Ovary (tissue), 9 donors: Measurements from ENCODE around the gene RNASE12. TPM values are rescaled to one million over a fixed set of nuclear protein-coding genes. Genes with fewer than 3 reads are reported as not detected.
A peak's percentile ranks its signal among the peaks of the same experiment; 100 is the strongest.
"Not testable (repeated sequence)": the region's sequence is repeated elsewhere in the genome, so short reads cannot be mapped to it uniquely, and the experiment has no call there.

Experiments
- DNase-seq, 5 donors: peaks; one replicate each; pipeline ENCODE4 v3.0.0-alpha.2; 2019 to 2020
- H3K27ac ChIP-seq, 2 donors: fragments of 200-600 bp; one replicate each; pipeline versions ENCODE4 v1.5.1 to v1.8.0; 2019 to 2022
- H3K27me3 ChIP-seq: fragments of 200-600 bp; one replicate; pipeline ENCODE4 v1.8.0; 2022
- H3K36me3 ChIP-seq: fragments of 200-600 bp; sonication (generic); one replicate; pipeline ENCODE4 v1.5.1; 2019
- H3K4me1 ChIP-seq: one replicate; pipeline ENCODE4 v1.8.1; 2013; ENCODE audit warnings: mild to moderate bottlenecking, moderate library complexity; ENCODE audit not compliant: insufficient read depth
- H3K4me3 ChIP-seq: fragments of 200-600 bp; sonication (generic); one replicate; pipeline ENCODE4 v1.5.1; 2017
- H3K9me3 ChIP-seq, 2 donors: fragments of 200-600 bp in 1 of 2; sonication (generic) in 1 of 2; one replicate each; pipeline versions ENCODE4 v1.5.1 to v1.8.1; 2013 to 2019; ENCODE audit warnings: mild to moderate bottlenecking in 1 of 2, moderate library complexity in 1 of 2
- EP300 ChIP-seq: sonication (generic); formaldehyde crosslinking; IDR thresholded peaks from one replicate; pipeline ENCODE4 v1.6.1; 2017; ENCODE audit warnings: antibody characterized with exemption
- POLR2A ChIP-seq: fragments of 450-650 bp; IDR thresholded peaks from one replicate; pipeline ENCODE4 v1.6.1; 2017; ENCODE audit warnings: antibody characterized with exemption, mild to moderate bottlenecking, moderate library complexity
- WGBS, 3 donors: extraction: QIAGEN DNeasy Blood & Tissue Kit in 1 of 3; methylation state at CpG; one replicate each; pipeline versions ENCODE4 v1.1.5 to v1.1.7; 2013 to 2017; 5-methylcytosine and 5-hydroxymethylcytosine counted together
- intact Hi-C, 4 donors: fragments of 100-400 bp; cut with DNase I; formaldehyde crosslinking; loops; one replicate each; pipeline versions ENCODE4 v1.11.0 to v1.15.1; 2022 to 2023
- polyA plus RNA-seq, 2 donors: library from polyadenylated mRNA; stranded (reverse); fragments of 200-250 nt in 1 of 2; fragments of 350-450 nt in 1 of 2; fragmentation: Illumina TruSeq in 1 of 2; extraction: RNeasy Lipid Tissue Mini Kit (QIAGEN cat#74804) in 1 of 2; gene quantifications; one replicate each; pipeline ENCODE4 v1.2.3, GENCODE V29; 2013 to 2014
- total RNA-seq, 7 donors: library from RNA; depleted of rRNA in 2 of 7; stranded (reverse); fragments of >200 nt in 2 of 7; fragmentation: NEBNext Ultra II Directional in 3 of 7; extraction: Animal tissue kit (Norgen Biotek cat#: 25700) in 3 of 7; gene quantifications; one replicate each; pipeline versions ENCODE4 v1.1.0 to v1.2.4, GENCODE V29; 2016 to 2023
- TF ChIP-seq, protein P1 (sequence below), 3 donors: fragments of 450-650 bp in 2 of 3; fragments of 200-600 bp in 1 of 3; IDR thresholded peaks; one replicate each; pipeline versions ENCODE4 v1.5.1 to v1.8.0; 2016 to 2022; ENCODE audit warnings: antibody characterized with exemption in 3 of 3, mild to moderate bottlenecking in 1 of 3
- donor health status: DM: no; HTN: no; CAD: no; lungs with moderate emphysema.
- donor health status: DM: no; HTN: no; CAD: no.
- donor health status: Bipolar disorder and iron deficiency.
- donor health status: DM: yes; HTN: yes; CAD: no.
- donor health status: DM: no; HTN: no; CAD: no.
- donor health status: DM: yes; HTN: yes; CAD: no.

The RNASE12 gene
- total and polyA plus RNA-seq, 9 donors = not detected

DNA sequence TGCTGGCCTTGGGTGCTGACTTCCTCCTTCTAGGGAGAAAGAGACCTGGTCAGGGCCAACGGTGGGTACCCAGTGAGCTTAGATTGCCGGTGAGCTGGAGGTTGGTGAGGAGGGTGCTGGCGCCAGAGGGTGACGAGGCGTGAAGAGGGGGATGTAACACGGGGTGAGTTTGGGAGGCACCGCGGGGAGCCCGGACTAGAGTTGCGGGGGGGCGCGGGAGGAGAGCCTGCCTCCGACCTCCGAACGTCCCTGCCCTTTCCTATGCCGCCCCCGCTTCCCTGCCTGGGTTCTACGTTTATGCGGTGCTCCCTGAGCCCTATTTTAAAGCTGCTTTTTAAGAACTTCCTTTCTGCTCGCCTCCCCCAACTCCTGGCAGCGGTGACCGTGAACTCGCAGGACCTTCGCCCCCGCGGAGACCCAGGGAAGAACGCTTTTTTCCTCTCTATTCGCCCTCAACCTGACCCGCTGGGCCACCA is 31.7 kb upstream of the RNASE12 start:
- Histone ChIP-seq H3K36me3 (no peaks in the 10 kb centered on the region), H3K9me3 (no peaks in the 10 kb centered on the region), H3K4me3 (no peak overlapping the region), H3K27me3 (no peaks in the 10 kb centered on the region), H3K4me1 (peaks cover 11% of the 10 kb centered on the region), H3K27ac (no peak overlapping the region)
- no peak for TF ChIP-seq EP300
- TF ChIP-seq, protein P1, sequence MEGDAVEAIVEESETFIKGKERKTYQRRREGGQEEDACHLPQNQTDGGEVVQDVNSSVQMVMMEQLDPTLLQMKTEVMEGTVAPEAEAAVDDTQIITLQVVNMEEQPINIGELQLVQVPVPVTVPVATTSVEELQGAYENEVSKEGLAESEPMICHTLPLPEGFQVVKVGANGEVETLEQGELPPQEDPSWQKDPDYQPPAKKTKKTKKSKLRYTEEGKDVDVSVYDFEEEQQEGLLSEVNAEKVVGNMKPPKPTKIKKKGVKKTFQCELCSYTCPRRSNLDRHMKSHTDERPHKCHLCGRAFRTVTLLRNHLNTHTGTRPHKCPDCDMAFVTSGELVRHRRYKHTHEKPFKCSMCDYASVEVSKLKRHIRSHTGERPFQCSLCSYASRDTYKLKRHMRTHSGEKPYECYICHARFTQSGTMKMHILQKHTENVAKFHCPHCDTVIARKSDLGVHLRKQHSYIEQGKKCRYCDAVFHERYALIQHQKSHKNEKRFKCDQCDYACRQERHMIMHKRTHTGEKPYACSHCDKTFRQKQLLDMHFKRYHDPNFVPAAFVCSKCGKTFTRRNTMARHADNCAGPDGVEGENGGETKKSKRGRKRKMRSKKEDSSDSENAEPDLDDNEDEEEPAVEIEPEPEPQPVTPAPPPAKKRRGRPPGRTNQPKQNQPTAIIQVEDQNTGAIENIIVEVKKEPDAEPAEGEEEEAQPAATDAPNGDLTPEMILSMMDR (IDR thresholded peaks at IDR 0.05) = no peak
- no peak for TF ChIP-seq POLR2A
- intact Hi-C loops = no loop called here
- DNase-seq = peak in 1 of 5 donors; percentile 61
- 7 to 10% (median 9%) methylated on average over 17 to 29 of the region's 29 CpGs for WGBS, 3 donors

DNA sequence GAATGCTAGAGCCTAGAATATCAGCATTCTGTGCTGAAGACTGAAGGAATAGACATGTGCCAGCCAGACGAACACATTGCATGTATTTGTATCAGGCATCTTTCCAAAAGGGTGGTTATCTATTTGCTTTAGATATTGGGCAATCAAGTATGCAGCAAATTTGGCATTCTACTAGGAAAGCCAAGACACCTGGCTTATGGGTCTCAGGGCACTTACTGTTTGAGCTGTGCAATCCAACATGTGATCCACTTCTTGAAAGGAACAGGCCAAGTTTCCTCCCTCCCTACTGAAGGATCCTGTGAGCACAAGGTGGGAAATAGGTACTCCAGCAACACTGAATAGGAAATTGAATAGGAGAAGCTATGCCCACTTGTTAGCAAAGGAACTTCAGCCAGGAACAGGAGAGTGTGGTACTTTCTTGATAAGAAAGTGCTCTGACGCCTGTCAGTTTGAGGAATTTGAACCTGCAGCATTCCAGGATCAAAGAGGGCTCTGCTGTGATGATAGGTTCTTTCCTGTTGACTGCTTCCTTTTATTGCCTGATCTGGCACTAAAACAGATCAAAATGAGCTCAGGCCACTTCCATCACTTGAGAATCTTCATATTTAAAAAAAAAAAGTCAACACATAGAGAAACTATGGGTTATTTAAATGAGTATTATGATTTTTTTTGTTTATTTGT is 29.8 kb upstream of the RNASE12 start:
- intact Hi-C loops = no loop called here
- Histone ChIP-seq H3K36me3 (no peaks in the 10 kb centered on the region), H3K27ac (no peak overlapping the region), H3K27me3 (no peaks in the 10 kb centered on the region), H3K9me3 (no peaks in the 10 kb centered on the region), H3K4me3 (no peak overlapping the region), H3K4me1 (peaks cover 8% of the 10 kb centered on the region)
- WGBS, 3 donors = 52 to 70% (median 62%) methylated on average over 2 of the region's 2 CpGs
- no peak for TF ChIP-seq POLR2A
- DNase-seq = no peak

DNA sequence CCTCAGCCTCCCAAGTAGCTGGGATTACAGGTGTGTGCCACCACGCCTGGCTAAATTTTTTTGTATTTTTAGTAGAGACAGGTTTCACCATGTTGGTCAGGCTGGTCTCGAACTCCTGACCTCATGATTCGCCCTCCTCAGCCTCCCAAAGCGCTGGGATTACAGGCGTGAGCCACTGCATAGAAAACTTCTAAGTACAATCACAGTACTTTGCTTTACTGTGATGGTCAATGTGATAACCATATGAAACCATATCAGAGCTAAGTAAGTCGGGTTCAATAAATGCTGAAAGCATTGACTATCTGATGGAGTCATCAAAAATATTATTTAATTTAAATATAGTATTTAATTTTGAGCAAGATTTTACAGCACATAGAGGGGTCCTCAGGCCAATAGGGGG is 28.5 kb upstream of the RNASE12 start:
- H3K4me1 ChIP-seq = not testable (repeated sequence)

DNA sequence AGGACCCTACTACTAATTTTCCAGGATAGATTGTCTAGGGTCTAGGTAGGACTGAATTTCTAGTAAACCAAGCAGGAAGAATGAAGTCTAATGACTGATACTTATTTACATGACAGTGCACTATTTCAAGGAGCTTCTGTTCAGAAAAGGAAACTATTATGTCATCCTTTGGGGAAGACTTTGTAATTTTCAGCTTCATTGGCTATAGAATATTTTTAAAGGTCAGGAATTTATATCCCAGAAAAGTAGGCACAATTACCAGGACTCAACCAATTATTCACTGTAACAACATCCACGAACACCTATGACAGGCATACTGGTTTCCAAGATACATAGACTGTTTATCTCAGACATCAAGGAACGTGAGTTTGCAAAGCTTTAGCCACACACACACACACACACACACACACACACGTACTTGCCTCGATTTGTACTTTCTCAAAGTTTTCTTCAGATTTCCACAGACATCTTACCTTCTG is 27.1 kb upstream of the RNASE12 start:
- intact Hi-C loops = no loop called here
- Histone ChIP-seq H3K27me3 (no peaks in the 10 kb centered on the region), H3K4me3 (no peak overlapping the region), H3K36me3 (no peaks in the 10 kb centered on the region), H3K27ac (no peak overlapping the region), H3K4me1 (peaks cover 5% of the 10 kb centered on the region), H3K9me3 (no peaks in the 10 kb centered on the region)
- WGBS, 3 donors = 52 to 62% (median 56%) methylated on average over 4 of the region's 4 CpGs
- TF ChIP-seq EP300 = no peak
- DNase-seq = no peak

More for the DNA sequence above, 28.5 kb upstream of the RNASE12 start:
- H3K36me3 ChIP-seq, H3K4me3 ChIP-seq, H3K9me3 ChIP-seq, intact Hi-C loops, DNase-seq, H3K27me3 ChIP-seq, H3K27ac ChIP-seq: not testable (repeated sequence)
- WGBS, 3 donors = 80 to 85% (median 82%) methylated on average over 6 of the region's 6 CpGs

DNA sequence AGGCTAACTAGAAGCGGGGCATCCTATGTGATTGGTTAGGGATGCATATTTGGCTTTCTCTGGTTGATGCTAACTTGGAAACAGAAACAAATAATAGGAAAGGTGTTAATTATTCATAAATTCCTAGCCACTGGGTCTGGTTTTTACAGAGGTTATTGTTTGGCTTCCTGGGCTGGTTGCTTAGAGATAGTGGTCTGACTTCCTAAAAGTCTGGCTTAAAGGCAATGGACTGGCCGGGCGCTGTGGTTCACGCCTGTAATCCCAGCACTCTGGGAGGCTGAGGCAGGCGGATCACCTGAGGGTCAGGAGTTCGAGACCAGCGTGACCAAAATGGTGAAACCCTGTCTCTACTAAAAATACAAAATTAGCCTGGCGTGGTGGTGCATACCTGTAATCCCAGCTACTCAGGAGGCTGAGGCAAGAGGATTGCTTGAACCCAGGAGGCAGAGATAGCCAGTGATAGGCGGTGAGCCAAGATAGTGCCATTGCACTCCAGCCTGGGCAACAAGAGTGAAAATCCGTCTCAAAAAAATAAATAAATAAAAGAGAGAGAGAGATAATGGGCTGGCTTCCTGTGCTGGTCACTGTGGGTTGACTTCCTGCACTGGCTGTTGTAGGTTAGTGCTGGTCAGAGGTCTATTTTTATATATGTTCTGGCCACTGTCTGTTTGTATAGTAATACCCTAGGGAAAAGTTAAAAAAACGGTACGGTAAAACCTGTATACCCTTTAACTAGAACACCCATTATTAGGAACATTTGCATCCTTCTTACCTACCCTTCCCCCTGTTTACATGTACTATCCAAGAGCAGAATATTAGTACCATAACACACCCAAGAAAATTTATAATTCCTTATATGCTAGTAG is 26.2 kb upstream of the RNASE12 start:
- TF ChIP-seq, protein P1 (IDR thresholded peaks at IDR 0.05) = no peak
- TF ChIP-seq POLR2A = no peak
- no peak for TF ChIP-seq EP300
- Histone ChIP-seq H3K4me1 (no peaks in the 10 kb centered on the region), H3K27ac (no peak overlapping the region), H3K4me3 (no peak overlapping the region), H3K9me3 (no peaks in the 10 kb centered on the region), H3K27me3 (no peaks in the 10 kb centered on the region), H3K36me3 (no peaks in the 10 kb centered on the region)
- WGBS, 3 donors = 83 to 85% (median 83%) methylated on average over 12 of the region's 12 CpGs
- no peak for DNase-seq
- intact Hi-C loops = no loop called here
